Stimulated activated CD4-positive, alpha-beta T cell treated with anti-CD3 and anti-CD28 coated beads, Interleukin-2, amount 100 ng/mL, for 4 hours (primary cell): ENCODE measurements around the gene ZBTB32.
"Not testable (repeated sequence)": the region's sequence is repeated elsewhere in the genome, so short reads cannot be mapped to it uniquely, and the experiment has no call there.

Experiments
- DNase-seq: peaks from one replicate; pipeline ENCODE4 v3.0.0-alpha.2; 2020; ENCODE audit warnings: low read depth

The ZBTB32 gene

DNA sequence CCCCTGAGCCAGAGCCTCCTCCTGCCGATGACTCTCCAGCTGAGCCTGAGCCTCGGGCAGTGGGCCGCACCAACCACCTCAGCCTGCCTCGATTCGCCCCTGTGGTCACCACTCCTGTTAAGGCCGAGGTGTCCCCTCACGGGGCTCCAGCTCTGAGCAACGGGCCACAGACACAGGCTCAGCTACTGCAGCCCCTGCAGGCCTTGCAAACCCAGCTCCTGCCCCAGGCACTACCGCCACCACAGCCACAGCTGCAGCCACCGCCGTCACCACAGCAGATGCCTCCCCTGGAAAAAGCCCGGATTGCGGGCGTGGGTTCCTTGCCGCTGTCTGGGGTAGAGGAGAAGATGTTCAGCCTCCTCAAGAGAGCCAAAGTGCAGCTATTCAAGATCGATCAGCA is 17.0 kb downstream of the ZBTB32 start:
- DNase-seq = no peak

GRCh38 chr19:35722461-35722860 is 18.1 kb downstream of the ZBTB32 start:
- no peak for DNase-seq

GRCh38 chr19:35722897-35723296 is 18.5 kb downstream of the ZBTB32 start:
- DNase-seq = no peak

DNA sequence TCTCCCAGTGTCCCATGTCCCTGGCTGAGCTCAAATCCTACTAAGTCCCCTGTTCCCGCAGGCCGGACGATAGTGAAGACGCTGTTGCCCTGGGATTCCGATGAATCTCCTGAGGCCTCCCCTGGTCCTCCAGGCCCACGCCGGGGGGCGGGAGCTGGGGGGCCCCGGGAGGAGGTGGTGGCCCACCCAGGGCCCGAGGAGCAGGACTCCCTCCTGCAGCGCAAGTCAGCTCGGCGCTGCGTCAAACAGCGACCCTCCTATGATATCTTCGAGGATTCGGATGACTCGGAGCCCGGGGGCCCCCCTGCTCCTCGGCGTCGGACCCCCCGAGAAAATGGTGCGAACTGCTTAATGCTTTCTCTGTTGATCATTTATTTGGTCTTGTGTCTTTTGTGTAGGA is 19.3 kb downstream of the ZBTB32 start:
- DNase-seq = no peak

GRCh38 chr19:35724132-35724531 is 19.8 kb downstream of the ZBTB32 start:
- not testable (repeated sequence) for DNase-seq

DNA sequence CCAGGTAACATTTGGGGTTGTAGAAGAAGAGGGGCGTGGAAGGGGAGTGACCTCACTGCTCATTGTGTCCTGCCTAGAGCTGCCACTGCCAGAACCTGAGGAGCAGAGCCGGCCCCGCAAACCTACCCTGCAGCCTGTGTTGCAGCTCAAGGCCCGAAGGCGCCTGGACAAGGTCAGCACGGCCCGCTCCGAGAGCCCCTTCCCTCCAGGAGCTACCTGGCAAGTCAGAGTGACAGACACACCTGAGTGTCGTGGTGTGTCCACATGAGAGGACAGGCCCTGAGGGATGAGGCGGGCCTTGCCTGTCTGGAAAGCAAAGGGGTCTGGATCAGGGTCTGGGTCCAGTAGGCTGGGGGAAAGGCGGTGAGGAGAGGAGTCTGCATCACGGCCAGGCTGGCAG is 20.2 kb downstream of the ZBTB32 start:
- no peak for DNase-seq

- DNase-seq = no peak
Measured at GRCh38 chr19:35725216-35725861, 21.0 kb downstream of the ZBTB32 start.

DNA sequence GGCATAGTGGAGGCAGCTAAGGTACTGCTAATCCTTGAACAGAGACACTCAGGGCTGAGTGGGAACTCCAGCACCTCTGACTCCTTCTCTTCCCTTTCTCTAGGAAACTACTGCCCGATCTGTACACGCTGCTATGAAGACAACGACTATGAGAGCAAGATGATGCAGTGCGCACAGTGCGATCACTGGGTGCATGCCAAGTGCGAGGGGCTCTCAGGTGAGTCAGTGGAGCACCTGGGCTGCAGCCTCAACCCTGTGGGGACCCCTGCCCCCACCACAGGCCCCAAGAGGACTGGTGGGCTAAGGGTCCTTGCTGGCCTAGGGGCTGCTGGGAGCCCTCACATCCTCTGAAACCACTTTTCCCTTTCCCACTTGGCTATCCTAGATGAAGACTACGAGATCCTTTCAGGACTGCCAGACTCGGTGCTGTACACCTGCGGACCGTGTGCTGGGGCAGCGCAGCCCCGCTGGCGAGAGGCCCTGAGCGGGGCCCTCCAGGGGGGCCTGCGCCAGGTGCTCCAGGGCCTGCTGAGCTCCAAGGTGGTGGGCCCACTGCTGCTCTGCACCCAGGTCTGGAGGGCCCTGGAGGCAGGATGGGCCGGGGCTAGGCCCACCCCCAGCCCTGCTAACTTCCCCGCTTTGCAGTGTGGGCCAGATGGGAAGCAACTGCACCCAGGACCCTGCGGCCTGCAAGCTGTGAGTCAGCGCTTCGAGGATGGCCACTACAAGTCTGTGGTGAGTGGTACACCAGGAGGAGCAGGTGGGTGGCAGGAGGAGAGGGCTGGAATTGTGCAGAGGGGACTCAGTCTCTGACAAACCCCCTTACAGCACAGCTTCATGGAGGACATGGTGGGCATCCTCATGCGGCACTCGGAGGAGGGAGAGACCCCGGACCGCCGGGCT is 22.9 kb downstream of the ZBTB32 start:
- no peak for DNase-seq

DNA sequence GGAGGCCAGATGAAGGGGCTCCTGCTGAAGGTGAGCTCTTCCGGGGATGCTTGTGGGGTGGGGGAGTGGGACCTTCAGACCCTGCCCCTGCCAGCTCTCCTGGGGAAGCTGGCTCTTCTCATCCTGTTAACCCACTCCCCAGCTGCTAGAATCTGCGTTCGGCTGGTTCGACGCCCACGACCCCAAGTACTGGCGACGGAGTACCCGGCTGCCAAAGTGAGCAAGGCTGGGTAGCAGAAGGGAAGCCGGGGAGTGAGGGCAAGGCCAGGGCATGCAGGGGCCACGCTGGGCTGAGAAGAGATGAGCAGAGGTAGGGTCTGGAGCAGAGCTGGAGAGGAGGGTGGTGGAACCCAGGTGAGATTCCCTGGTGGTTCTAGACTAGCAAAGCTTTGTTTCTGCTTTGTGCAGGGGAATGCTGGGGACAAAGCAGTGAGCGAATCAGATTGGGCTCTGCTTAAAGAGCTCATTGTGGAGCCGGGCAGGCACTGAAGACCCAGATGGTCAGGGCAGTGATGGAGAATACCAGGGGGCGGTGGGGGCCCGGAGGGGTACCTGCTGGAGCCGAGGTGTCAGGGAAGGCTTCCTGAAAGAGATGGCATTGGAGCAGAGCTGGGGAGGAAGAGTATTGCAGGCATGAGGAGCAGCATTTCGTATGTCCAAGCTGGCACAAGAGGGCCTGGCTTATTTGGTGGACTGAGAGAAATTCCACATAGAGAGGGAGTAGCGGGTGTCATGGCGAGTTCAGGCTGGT is 23.8 kb downstream of the ZBTB32 start:
- DNase-seq = no peak

GRCh38 chr19:35729021-35729420 is 24.7 kb downstream of the ZBTB32 start:
- no peak for DNase-seq

DNA sequence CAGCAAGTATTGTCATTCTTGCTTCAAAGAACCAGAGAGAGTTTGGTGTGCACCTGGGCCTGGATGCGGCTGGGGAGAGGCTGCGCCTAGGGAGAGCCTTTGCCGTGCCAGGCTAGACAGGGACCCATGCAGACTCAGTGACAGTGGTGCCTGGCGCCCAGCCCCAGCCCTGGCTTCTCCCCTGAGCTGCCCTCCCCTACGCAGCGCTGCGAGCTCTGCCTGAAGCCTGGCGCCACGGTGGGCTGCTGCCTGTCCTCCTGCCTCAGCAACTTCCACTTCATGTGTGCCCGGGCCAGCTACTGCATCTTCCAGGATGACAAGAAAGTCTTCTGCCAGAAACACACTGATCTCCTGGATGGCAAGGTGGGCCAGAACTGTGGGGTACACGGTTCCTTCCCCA is 25.4 kb downstream of the ZBTB32 start:
- no peak for DNase-seq

DNA sequence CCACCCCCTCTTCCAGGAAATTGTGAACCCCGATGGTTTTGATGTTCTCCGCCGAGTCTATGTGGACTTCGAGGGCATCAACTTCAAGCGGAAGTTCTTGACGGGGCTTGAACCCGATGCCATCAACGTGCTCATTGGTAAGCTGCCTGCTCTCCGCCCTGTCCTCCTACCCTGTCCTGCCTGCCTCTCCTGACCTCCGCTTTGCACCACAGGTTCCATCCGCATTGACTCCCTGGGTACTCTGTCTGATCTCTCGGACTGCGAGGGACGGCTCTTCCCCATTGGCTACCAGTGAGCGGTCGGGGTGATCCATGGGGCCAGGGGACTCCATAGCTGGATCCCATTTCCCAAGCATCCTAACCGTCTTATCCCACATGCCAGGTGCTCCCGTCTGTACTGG is 26.0 kb downstream of the ZBTB32 start:
- no peak for DNase-seq

DNA sequence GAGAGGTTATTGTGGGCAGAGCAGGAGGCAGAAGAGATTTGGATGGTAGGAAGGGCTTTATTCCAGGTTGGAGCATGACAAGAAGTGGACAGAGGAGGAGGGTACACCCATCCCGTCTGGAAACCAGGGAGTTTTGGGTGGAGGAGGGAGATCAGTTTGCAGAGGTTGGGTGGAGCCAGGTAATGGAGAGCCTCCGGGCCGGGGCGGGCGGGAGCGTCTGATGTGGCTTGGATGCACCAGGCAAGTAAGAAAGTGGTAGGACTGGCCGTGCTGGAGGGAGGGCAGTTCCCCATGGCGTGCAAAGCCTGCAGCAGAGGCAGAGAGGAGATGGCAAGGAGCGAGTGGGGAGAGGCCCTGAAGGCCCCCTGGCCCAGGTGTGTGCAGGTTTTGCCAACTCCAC is 27.0 kb downstream of the ZBTB32 start:
- no peak for DNase-seq

GRCh38 chr19:35731779-35732405 is 27.5 kb downstream of the ZBTB32 start:
- DNase-seq = no peak

- no peak for DNase-seq
Measured at GRCh38 chr19:35732540-35733179, 28.3 kb downstream of the ZBTB32 start.

- no peak for DNase-seq
Measured at GRCh38 chr19:35733180-35734125, 29.1 kb downstream of the ZBTB32 start.

DNA sequence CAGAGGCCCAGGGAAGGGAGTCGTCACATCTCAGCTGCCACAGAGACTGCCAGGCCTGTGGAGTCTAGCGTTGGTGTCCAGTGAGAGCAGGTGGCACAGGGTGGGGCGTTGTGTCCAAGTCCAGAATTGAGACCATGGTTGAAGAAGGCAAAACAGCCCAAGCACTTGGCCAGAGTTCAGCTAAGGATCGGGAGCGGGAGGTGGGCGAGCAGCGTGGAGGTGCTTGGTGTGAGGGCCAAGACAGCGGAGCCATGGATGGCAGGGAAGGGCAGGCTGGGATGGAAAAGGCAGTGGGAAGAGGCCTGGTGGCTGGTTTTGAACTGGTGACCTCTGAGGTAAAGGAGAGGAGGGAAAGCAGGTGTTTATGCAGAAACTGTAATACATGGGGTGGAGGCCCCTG is 29.9 kb downstream of the ZBTB32 start:
- no peak for DNase-seq

- DNase-seq = no peak
Measured at GRCh38 chr19:35734889-35735288, 30.5 kb downstream of the ZBTB32 start.

- no peak for DNase-seq
Measured at GRCh38 chr19:35736913-35737886, 32.8 kb downstream of the ZBTB32 start.
